GM19351 (cell line): ENCODE measurements around the gene RNF141.

ENCODE experiments used
- ATAC-seq: cut with Tn5 transposase; IDR thresholded peaks from one replicate; pipeline ENCODE4 v1.9.1; 2021; ENCODE audit warnings: mild to moderate bottlenecking, moderate library complexity; ENCODE audit not compliant: unreplicated experiment

The RNF141 gene

GRCh38 chr11:10561043-10561818 is 20.2 kb upstream of the RNF141 start:
- no peak for ATAC-seq

GRCh38 chr11:10558288-10558687 is 17.3 kb upstream of the RNF141 start:
- no peak for ATAC-seq

DNA sequence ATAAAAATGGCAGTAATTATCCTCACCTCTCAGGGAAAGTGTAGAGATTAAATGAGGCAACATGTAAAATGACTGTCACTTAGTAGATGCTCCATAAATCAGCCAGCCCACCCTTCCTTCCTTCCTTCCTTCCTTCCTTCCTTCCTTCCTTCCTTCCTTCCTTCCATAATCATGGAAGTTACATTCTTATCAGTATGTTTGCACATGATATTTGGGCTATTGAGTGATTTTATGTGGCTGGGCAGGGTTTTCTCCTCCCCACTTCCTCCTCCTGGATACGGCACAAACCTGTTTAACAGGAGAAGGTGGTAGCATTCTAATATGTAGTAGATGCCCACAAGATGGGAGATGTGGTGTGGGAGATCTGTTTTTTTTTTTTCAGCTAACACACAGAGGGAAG is 15.6 kb upstream of the RNF141 start:
- ATAC-seq = no peak

DNA sequence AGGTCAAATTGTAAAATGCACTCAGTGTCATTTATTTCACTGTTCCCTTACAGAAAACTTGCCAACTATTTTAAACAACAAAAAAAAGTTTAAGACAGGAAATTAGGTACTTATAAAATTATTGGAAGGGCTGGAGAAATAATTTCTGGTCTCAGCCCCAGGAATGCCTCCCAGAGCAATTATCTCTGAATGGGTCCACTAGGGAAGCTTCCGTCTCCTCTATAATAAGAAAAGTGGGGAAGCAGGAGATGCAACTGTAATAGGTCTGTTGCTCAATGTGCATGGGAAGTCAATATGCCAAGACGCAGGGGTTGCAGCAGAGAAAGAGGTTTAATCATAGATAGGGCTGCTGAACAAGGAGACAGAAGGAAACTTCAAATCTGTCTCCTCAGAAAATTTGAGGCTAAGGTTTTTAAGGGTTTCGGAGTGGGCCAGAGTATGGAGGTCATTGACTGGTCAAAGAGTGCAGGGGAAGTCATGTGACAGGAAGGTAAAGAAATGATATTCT is 10.9 kb upstream of the RNF141 start:
- ATAC-seq = no peak

- ATAC-seq = no peak
These were observed 10.3 kb upstream of the RNF141 start for GRCh38 chr11:10551290-10551592.

- ATAC-seq = no peak
These were observed 9.7 kb upstream of the RNF141 start for GRCh38 chr11:10550503-10551289.

DNA sequence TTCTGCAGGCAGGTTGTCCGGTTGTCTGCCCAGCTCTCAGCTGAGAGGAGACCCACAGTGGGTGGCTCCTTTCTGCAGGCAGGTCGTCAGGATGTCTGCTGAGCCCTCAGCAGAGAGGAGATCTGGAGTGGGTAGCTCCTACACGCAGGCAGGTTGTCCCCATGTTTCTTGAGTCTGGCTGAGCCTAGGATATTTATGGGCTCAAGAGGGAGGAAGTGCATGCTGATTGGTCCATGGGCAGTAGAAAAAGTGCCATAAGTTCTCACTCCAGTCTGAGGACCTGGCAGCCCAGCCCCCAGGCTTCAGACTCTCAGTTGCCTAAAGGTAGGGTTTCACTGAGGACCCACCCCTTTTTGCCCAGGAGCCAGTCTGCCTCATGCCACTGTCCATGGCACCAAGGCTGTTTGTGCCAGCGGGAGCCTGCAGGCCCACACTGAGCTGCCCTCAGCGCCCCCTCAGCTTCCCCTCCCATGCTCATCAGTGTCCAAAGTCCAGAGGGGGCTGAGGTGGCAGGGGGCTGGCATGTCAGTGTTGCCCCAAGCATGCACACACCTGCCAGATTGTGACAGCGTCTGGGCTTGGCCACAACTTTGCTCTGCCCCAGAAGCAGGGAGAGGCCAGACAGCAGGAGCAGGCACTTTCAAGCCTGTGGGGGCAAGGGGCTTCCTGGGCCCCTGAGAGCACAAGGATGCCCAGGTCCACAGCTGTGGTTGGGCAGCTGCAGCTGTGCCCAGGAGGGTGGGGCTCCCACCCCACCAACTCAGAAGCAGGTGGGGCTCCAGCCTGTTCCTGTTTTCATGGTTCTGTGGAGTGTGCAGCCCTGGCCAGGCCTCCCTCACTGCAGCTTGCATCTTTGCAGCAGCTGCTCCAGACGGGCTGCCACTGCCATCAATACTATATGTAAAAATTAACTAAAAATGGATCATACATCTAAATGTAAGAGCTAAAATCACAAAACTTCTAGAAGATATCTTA is 3.8 kb upstream of the RNF141 start:
- ATAC-seq = no peak

GRCh38 chr11:10543782-10544181 is 2.8 kb upstream of the RNF141 start:
- no peak for ATAC-seq

DNA sequence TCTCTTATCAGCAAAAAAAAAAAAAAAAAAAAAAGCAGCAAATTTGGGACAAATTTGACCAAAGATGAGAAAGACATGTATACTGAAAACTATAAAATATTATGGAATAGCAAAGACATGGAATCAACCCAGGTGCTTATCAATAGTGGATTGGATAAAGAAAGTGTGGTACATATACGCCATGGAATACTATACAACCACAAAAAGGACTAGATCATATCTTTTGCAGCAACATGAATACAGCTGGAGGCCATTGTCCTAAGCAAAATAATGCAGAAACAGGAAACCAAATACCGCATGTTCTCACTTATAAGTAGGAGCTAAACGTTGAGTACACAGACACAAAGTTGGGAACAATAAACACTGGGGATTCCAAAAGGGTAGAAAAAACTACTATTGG is 1.8 kb upstream of the RNF141 start:
- no peak for ATAC-seq

DNA sequence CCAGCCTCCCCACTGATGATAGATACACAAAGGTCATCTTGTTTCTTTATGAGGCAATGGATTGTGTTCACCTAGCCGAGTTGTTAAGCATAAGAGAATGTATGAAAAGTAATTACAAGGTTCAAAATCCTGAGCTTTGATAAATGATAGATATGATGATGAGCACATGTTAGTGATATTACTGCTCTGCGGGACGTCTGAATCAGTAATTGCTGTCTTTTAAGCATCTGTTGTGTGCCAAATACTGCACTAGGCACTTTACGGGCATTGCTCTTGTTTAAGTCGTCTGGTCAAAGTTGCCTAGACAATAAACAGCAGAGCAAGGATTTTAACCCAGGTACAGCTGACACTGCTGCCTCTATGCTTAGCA is 559 bp upstream of the RNF141 start:
- ATAC-seq = no peak

DNA sequence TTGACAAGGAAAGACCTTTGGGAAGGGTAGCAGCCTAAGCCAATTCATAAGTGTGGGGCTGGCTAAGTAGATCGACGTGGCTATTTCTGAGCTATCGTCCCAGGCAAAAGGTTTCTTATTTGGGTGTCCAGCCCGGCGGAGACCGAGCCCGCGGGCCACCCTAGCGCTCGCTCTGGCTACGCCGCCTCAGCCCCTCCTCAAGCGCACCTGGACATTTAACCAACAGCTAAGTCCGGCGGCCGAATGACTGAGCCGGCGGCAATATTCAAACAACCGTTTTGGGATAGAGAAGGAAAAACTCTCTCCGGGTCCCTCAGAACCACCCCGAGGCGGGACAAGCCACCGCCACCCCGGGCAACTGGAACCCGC is 457 bp downstream of the RNF141 start:
- ATAC-seq = peak; percentile 25

GRCh38 chr11:10539339-10539738 is 1.6 kb downstream of the RNF141 start:
- no peak for ATAC-seq

GRCh38 chr11:10538924-10539323 is 2.1 kb downstream of the RNF141 start:
- no peak for ATAC-seq

DNA sequence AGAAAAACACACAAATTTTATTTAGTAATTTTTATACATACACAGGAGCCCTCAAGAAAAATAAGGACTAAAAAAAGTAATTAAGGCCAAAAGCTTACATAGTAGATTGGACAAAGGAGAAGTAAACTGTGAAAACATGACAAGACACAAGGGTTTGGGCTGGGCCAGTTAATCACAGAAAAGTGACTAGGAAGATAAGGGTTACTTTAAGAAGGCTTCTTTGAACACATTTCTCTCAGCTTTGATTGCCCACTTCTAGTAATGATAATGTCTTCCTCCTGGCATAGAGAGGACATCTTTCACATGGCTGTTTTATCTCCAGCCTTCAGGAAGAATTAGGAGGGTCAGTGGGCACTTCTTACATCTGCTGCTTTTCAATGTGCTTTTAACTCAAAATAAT is 3.4 kb downstream of the RNF141 start:
- ATAC-seq = no peak

GRCh38 chr11:10534316-10534715 is 6.7 kb downstream of the RNF141 start:
- ATAC-seq = no peak

GRCh38 chr11:10533323-10533722 is 7.7 kb downstream of the RNF141 start:
- no peak for ATAC-seq

DNA sequence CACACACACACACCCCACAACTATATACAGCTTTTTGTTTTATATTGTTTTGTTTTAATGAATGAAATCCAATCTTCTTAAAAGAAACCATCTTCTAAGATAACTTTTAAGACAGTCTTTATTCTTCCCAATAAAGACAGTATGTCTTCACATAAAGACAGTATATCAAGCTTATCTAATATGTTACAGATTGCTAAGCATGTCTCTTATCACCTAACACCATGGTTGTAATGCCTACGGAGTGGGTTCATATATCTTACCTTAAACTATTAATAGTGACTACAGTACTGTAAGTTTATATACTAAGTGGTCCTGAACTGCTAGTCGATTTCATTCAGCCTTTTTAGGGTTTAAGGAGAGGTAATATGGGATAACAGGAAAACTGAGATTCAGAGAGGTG is 8.5 kb downstream of the RNF141 start:
- no peak for ATAC-seq

DNA sequence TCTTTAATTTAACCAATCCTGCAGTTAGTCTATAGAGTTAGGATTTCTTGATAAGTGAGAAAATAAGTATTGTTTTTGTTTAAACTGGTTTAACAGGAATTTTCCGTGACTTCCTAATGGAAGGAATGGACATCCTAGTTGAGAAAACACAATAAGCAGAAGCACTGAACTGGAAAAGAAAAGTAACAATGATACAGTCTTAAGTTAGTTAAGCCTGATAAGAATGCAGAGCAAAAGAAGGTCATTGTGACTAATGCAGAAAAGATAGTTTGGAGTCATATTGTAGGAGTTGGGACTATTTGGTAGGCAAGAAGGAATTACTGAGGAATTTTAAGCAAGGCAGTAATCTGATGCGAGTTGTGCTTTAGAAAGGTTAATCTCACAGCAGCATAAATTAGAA is 11.7 kb downstream of the RNF141 start:
- no peak for ATAC-seq

- ATAC-seq = no peak
These were observed 12.9 kb downstream of the RNF141 start for GRCh38 chr11:10528121-10528520.

DNA sequence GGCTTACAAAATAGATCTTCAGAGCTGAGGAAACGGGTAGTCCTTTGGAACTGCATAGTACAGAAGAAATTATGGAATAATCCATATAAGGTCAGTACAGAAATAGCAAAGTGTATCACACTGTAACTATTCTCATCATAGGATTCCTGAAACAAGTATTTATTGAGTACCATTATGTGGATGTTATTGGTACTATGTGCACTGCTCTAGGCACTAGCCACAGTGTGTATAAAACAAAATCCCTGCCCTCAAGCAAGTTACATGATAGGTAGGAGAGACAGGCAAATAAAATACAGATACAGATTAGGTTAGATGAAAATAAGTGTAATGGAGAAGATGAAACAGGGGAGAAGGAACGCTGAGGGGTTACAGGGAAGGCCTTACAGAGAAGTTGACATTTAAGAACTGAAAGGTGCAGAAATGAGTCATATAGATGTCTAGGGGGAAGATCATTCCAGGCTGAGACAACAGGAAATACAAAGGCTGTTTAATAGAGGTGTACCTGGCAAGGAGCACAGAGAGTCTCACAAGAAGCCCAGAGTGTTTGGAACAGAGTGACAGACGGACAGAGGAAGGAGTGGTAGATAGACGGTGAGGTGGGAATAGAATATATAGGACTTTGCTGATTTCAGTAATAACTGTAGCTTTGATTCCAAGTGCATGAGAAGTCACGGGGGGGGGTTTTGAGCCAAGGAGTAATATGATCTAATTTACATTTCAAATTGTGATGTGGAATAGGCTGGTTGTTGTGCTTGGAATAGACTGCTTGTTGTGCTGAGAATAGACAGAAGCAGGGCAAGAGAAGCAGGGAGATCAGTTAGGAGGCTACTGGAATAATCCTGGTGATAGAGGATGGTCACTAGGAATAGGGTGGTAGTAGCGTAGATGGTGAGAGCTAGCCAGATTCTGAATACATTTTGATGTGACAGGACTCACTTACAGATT is 13.7 kb downstream of the RNF141 start:
- peak; percentile 70 for ATAC-seq
